NB4 (cell line): ENCODE data around the gene ZNF653.

Experiments
- CTCF ChIP-seq: IDR thresholded peaks from one replicate; pipeline ENCODE4 v1.5.1; 2012; ENCODE audit warnings: low read depth, low read length
- MAX ChIP-seq: IDR thresholded peaks from 2 replicates; pipeline ENCODE4 v1.6.1; 2011; ENCODE audit warnings: low read depth, low read length
- MYC ChIP-seq: IDR thresholded peaks from 2 replicates; pipeline ENCODE4 v1.6.1; 2011; ENCODE audit warnings: low read depth, low read length
- POLR2A ChIP-seq: IDR thresholded peaks from 2 replicates; pipeline ENCODE4 v1.6.1; 2011; ENCODE audit warnings: mild to moderate bottlenecking; ENCODE audit not compliant: insufficient read length; ENCODE audit errors: extremely low read depth

DNA sequence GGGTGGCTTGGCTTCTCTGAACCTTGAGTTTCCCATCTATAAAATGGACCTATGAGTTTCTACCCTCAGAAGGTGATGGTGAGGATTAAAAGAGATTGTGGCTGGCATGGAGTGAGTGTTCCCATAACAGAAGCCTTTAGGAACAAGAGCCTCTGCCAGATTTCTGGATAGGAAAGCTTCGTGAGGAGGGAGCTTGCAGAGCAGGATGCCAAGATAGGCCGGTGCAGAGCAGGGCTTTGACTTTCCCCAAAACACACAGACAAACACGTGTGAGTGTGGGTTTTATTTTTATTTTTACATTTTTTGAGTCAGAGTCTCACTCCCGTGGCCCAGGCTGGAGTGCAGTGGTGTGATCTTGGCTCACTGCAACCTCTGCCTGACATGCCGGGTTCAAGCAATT, 29.3 kb upstream of the ZNF653 start:
- no peak for TF ChIP-seq CTCF
- no peak for TF ChIP-seq MAX
- no peak for TF ChIP-seq POLR2A
- TF ChIP-seq MYC: no peak
